HG03521 (cell line): Measurements from ENCODE around the gene NUP210L.

Experiments
- ATAC-seq: cut with Tn5 transposase; IDR thresholded peaks from one replicate; pipeline ENCODE4 v1.9.1; 2021; ENCODE audit warnings: mild to moderate bottlenecking, moderate library complexity; ENCODE audit not compliant: unreplicated experiment

The NUP210L gene

GRCh38 chr1:153945795-153946621, 208.9 kb downstream of the NUP210L start:
- peak; percentile 64 for ATAC-seq

GRCh38 chr1:153945131-153945794, 209.6 kb downstream of the NUP210L start:
- no peak for ATAC-seq

DNA sequence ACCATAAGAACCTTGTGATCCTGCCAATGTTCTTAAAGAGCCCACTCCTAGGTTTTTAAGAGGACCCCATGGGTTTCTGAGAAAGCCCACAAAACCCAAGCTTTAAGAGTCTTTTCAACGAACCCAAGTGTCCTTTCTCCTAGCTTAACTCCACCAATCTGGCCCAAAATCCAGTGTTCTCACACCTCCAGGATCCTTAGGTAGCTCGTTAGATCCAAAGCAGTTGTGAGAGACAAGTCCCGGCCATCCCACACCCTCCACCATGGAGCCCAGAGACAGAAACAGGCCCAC, 210.1 kb downstream of the NUP210L start:
- ATAC-seq: no peak

- ATAC-seq: no peak
Observed at GRCh38 chr1:153944005-153944826, 210.7 kb downstream of the NUP210L start.

DNA sequence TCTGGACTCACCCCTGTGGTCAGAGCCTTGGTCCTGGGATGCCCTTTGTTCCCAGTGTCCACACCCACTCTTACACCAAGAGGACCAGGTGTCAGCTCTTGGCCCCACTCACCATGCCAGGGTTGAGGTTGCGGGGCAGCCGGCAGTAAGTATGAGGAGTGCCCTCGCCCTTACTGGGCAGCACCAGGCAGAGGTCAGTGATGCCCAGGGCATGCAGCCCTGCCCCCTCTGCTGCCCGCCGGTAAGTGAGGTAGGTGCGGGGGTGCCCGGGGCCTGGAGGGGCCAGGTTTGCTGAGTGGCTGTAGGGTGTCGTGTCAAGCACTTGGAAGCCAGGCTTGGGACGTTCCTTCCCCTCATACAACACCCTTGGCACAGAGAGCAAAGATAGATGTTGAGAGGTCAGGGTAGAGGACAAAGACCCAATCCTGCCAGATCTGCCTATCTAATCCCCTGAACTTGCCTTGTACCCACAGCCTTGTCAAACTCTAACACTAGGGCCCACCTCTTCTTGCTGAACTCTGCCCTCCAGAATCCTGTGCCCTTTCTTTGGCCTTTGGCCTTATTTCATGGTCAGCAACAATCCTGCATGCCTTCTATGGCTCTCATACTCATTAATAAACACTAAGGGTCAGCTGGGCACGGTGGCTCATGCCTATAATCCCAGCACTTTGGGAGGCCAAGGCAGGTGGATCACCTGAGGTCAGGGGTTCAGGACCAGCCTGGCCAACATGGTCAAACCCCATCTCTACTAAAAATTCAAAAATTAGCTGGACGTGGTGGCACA, 211.9 kb downstream of the NUP210L start:
- ATAC-seq: no peak
